SK-N-SH treated with all-trans-retinoic acid at 6 μM for 48 hours (cell line): ENCODE results near the gene DEPDC5.

Experiments
- ARNTL ChIP-seq: fragments of 450-650 bp; formaldehyde crosslinking; IDR thresholded peaks from 2 replicates; pipeline ENCODE4 v1.5.0; 2020; ENCODE audit warnings: low read depth, mild to moderate bottlenecking, moderate library complexity, borderline replicate concordance
- BACH2 ChIP-seq: fragments of 250-450 bp; sonication (Bioruptor Pico); IDR thresholded peaks from 2 replicates; pipeline ENCODE4 v1.9.0; 2021; ENCODE audit warnings: mild to moderate bottlenecking, borderline replicate concordance
- PATZ1 ChIP-seq: fragments of 250-450 bp; sonication (Bioruptor Pico); IDR thresholded peaks from 2 replicates; pipeline ENCODE4 v1.8.0; 2020; ENCODE audit warnings: mild to moderate bottlenecking, moderate library complexity, borderline replicate concordance
- PPARA ChIP-seq: fragments of 250-450 bp; sonication (Bioruptor Pico); IDR thresholded peaks from 2 replicates; pipeline ENCODE4 v1.5.0; 2020; ENCODE audit warnings: mild to moderate bottlenecking, borderline replicate concordance
- RARB ChIP-seq: fragments of 250-450 bp; sonication (Bioruptor Pico); IDR thresholded peaks from 2 replicates; pipeline ENCODE4 v1.8.0; 2021; ENCODE audit warnings: mild to moderate bottlenecking, moderate library complexity
- TCF4 ChIP-seq: fragments of 250-450 bp; sonication (Bioruptor Pico); IDR thresholded peaks from 2 replicates; pipeline ENCODE4 v1.8.0; 2021; ENCODE audit warnings: mild to moderate bottlenecking, moderate library complexity, borderline replicate concordance
- TOX ChIP-seq: fragments of 250-450 bp; sonication (Bioruptor Pico); IDR thresholded peaks from 2 replicates; pipeline ENCODE4 v1.8.0; 2021; ENCODE audit warnings: mild to moderate bottlenecking, moderate library complexity, borderline replicate concordance
- TSHZ2 ChIP-seq: fragments of 250-450 bp; sonication (Bioruptor Pico); IDR thresholded peaks from 2 replicates; pipeline ENCODE4 v1.5.0; 2020; ENCODE audit warnings: mild to moderate bottlenecking, moderate library complexity
- ZC3H10 ChIP-seq: fragments of 250-450 bp; sonication (Bioruptor Pico); IDR thresholded peaks from 2 replicates; pipeline ENCODE4 v1.5.1; 2021; ENCODE audit warnings: mild to moderate bottlenecking, moderate library complexity
- ZFP3 ChIP-seq: fragments of 250-450 bp; sonication (Bioruptor Pico); IDR thresholded peaks from 2 replicates; pipeline ENCODE4 v1.5.0; 2020; ENCODE audit warnings: mild to moderate bottlenecking, moderate library complexity
- ZNF565 ChIP-seq: fragments of 450-650 bp; formaldehyde crosslinking; conservative IDR thresholded peaks from 2 replicates; pipeline ENCODE4 v1.5.0; 2020; ENCODE audit warnings: low read depth, mild to moderate bottlenecking, moderate library complexity
- TF ChIP-seq, protein P1 (sequence below): fragments of 250-450 bp; sonication (Bioruptor Pico); IDR thresholded peaks from 2 replicates; pipeline ENCODE4 v1.5.1; 2020; ENCODE audit warnings: low read depth, mild to moderate bottlenecking, moderate library complexity

DNA sequence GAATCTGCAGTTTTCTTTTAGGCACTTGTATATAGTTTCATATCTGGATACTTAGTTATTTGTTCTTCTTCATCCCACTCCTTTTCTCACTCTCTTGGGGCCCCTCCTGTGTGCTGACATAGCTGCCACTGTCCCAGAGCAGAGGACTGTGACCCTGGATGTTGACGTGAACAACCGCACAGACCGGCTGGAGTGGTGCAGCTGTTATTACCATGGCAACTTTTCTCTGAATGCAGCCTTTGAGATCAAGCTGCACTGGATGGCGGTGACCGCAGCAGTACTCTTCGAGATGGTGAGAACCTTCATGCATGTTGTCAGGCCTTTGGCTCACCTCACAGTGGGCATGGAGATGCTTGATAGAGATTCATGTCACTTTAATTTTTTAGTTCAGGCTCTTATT, 139.6 kb downstream of the DEPDC5 start:
- no peak for TF ChIP-seq ARNTL
- TF ChIP-seq ZC3H10 (CRISPR knock-in tag) = no peak
- TF ChIP-seq ZNF565 = no peak
- TF ChIP-seq, protein P1, sequence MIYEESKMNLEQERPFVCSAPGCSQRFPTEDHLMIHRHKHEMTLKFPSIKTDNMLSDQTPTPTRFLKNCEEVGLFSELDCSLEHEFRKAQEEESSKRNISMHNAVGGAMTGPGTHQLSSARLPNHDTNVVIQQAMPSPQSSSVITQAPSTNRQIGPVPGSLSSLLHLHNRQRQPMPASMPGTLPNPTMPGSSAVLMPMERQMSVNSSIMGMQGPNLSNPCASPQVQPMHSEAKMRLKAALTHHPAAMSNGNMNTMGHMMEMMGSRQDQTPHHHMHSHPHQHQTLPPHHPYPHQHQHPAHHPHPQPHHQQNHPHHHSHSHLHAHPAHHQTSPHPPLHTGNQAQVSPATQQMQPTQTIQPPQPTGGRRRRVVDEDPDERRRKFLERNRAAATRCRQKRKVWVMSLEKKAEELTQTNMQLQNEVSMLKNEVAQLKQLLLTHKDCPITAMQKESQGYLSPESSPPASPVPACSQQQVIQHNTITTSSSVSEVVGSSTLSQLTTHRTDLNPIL (CRISPR knock-in tag) = no peak
- no peak for TF ChIP-seq PATZ1 (CRISPR knock-in tag)
- no peak for TF ChIP-seq TCF4
- no peak for TF ChIP-seq BACH2 (CRISPR knock-in tag)
- TF ChIP-seq TOX = no peak
- TF ChIP-seq PPARA (CRISPR knock-in tag) = no peak
- TF ChIP-seq TSHZ2 (CRISPR knock-in tag) = no peak
- TF ChIP-seq ZFP3 (CRISPR knock-in tag) = no peak
- TF ChIP-seq RARB (CRISPR knock-in tag) = no peak
